CD4-positive, alpha-beta T cell treated with Interleukin-1 beta for 1 hour (primary cell): ENCODE results near the gene TK1.

ENCODE experiments used
- DNase-seq, 2 donors: peaks; one replicate each; pipeline ENCODE4 v3.0.0-alpha.2; 2020 to 2022

Gene TK1

DNA sequence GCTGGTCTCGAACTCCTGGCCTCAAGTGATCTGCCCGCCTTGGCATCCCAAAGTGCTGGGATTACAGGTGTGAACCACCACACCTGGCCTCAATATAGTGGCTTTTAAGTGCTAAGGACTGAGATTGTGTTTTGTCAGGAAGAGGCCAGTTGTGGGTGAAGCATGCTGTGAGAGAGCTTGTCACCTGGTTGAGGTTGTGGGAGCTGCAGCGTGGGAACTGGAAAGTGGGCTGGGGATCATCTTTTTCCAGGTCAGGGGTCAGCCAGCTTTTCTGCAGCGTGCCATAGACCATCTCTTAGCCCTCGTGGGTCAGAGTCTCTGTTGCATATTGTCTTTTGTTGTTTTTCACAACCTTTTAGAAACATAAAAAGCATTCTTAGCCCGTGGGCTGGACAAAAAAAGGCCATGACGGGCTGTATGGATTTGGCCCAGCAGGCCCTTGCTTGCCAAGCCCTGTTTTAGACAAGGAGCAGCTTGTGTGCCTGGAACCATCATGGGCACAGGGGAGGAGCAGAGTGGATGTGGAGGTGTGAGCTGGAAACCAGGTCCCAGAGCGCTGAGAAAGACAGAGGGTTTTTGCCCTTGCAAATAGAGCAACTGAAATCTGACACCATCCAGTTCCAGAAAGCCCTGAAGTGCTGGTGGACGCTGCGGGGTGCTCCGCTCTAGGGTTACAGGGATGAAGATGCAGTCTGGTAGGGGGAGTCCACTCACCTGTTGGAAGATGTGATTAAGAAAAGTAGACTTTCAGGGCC is 32.7 kb upstream of the TK1 start:
- no peak for DNase-seq

- DNase-seq = no peak
Observed at GRCh38 chr17:78214706-78215061, 27.8 kb upstream of the TK1 start.

DNA sequence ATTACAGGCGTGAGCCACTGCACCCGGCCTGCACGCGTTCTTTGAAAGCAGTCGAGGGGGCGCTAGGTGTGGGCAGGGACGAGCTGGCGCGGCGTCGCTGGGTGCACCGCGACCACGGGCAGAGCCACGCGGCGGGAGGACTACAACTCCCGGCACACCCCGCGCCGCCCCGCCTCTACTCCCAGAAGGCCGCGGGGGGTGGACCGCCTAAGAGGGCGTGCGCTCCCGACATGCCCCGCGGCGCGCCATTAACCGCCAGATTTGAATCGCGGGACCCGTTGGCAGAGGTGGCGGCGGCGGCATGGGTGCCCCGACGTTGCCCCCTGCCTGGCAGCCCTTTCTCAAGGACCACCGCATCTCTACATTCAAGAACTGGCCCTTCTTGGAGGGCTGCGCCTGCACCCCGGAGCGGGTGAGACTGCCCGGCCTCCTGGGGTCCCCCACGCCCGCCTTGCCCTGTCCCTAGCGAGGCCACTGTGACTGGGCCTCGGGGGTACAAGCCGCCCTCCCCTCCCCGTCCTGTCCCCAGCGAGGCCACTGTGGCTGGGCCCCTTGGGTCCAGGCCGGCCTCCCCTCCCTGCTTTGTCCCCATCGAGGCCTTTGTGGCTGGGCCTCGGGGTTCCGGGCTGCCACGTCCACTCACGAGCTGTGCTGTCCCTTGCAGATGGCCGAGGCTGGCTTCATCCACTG is 27.3 kb upstream of the TK1 start, which contains the start of gene BIRC5:
BIRC5 (plus strand) TSS at position 238 of the 690 bp plus-strand sequence; CDS start at position 302, 64 bp downstream.
- DNase-seq = peak; percentile 87 to 88

GRCh38 chr17:78211032-78211431 is 24.2 kb upstream of the TK1 start:
- DNase-seq = no peak

- no peak for DNase-seq
Observed at GRCh38 chr17:78210111-78210510, 23.3 kb upstream of the TK1 start.

DNA sequence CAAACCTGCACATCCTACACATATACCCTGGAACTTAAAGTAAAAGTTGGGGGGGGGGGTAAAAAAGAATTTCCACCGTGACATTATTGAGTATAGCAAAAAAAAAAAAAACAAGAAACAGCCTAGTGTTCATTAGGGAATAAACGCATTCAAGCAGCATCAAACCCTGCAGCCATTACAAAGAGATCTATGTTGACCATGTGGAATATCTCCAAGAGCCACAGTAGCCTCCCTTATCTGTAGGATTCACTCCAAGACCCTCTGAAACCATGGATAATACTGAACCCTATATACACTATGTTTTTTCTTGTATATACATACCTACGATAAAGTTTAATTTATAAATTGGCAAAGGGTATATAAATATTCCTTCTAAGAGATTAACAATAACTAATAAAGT is 21.6 kb upstream of the TK1 start:
- no peak for DNase-seq

DNA sequence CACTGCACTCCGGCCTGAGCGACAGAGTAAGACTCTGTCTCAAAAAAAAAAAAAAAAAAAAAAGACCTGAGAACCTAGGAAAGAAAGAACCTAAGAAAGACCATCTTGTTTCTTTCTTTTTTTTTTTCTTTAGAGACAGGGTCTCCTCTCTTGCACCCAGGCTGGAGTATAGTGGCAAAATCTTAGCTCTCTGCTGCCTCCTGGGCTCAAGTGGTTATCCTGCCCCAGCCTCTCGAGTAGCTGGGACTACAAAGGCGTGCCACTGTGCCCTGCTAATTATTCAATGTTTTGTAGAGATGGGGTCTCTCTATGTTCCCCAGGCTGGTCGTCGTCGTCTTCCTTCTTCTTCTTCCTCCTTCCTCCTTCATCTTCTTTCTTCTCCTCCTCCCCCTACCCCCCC is 19.4 kb upstream of the TK1 start:
- no peak for DNase-seq

DNA sequence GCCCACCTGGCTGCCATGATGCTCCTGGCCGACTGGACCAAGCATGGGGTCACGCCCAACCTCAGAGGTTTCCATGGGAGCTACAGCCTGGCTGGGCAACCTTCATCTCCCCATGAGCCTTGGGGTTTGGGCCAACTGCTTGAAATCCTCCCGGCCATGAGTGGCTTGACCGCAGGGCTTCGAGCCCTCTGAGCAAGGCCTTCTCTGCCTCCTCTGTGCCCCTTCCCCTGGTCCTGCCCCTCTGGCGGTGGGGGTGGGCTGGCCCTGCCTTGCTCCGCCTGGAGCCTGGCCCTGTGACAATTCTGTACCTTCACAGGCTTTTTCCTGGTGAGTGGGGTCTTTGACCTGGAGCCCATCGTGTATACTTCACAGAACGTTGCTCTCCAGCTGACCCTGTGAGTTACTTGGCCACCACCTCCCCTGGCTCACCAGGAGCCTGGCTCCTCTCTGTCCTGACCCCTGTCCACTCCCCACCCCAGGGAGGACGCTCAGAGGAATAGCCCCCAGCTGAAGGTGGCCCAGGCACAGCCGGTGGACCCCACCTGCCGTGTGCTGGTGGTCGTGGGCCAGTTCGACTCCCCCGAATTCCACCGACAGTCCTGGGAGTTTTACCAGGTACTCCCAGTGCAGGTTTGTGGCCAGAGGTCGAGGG is 18.4 kb upstream of the TK1 start:
- no peak for DNase-seq

DNA sequence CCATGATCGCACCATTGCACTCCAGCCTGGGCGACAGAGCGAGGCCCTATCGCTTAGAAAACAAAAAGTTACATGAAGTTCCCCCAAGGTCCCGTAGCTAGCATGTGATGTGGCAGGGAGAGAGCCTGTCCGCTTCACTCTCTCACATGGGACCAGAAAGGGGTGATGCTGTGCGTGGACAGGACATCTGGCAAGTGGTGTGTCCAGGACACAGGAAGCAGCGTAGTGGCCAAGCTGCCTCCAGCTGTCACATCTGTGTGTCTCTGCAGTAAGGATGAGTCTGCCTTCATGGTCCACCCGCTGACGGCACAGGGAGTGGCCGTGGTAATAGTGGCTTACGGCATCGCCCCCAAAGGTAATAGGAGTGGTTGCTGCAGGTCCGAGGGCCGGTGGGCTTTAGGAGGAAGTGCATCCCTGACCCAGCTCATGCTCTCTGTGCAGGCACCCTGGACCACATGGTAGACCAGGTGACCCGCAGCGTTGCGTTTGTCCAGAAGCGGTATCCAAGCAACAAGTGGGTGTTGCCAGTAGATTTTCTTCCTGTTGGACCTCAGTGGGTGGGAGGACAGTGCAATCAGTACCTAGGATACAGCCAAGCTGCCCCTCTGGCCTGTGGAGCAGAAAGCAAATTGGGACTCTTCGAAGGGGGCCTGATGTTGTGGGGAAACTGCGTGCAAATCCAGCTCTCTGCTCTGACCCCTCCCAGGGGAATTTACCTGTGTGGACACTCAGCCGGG is 17.7 kb upstream of the TK1 start:
- DNase-seq = no peak

DNA sequence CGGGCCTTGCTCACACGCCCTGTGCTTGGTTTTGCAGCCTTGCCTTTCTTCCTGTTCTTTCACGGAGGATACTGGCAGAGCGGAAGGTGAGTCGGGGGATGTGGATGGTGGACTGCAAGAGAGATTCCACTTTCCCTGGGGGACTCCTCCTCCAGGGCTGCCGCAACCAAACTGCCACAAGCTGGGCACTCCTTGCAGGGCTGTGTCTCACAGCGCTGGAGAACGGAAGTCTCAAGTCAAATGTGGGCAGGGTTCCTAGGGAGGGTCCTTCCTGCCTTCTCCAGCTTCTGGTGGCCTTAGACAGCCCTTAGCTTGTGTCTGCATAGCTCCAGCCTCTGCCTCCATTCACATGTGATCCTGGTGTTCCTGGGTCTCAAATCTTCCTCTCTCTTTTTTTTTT is 15.8 kb upstream of the TK1 start:
- no peak for DNase-seq

DNA sequence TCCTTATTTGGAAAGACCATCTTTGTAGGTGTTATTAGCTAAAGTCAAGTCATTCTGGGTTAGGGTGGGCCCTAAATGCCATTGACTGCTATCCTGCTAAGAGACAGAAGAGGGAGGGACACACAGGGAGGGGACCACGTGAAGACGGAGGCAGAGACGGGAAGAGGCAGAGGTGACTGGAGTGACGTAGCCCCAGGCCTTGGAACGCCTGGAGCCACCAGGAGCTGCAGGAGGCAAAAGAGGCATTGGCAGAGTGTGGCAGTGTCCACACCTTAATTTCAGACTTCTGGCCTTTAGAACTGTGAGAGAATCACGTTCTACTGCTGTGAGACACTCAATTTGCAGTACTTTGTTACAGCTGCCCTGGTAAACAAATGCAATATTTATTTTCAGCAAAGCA is 13.6 kb upstream of the TK1 start:
- DNase-seq = no peak

DNA sequence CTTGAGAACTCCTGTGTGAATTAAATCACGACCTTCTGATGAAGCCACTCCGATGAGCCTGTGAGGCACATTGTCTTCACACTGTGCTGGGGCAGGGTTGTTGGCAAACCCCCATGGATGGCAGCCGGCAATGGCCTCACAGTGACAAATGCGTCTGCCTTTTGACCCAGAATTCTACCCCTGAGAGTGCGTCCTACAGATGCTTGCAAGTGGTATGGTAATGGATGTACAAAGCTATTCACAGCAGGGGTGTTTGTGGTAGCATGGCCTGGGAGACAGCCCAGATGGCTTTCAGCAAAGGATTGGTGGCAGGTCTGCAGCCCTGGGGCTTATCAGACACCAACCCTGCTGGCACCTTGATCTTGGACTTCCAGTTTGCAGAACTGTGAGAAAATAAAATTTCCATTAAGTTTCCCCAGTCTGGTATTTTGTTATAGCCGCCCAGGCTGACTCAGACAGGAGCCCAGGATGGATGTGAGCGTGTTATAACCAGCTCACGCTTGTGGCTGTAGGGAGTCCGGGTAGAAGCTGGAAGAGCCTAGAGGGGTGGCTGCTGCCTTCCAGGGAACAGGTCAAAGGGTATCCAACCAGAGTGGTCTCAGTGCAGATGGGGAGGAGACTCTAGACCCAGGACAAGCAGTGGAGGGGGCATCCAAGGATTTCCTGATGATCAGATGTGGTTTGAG is 10.4 kb upstream of the TK1 start:
- no peak for DNase-seq

DNA sequence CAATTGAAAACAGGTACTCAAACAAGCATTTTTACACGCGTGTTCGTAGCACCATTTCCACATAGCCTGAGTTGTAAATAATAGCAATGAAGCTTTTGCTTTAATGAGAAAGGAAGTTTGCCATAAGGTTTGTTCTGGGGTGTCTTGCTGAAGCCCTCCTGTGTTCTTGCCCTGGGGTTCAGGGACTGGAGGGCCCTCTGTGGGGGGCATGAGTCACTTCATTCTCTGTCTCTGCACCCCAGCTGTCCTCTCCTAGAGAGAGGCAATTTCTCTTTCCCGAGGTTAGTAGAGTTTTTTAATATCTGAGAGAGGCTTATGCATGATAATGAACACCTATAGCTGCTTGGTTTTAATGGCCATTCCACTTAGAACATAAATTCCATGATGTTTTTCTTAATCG is 9.9 kb upstream of the TK1 start:
- DNase-seq = no peak

DNA sequence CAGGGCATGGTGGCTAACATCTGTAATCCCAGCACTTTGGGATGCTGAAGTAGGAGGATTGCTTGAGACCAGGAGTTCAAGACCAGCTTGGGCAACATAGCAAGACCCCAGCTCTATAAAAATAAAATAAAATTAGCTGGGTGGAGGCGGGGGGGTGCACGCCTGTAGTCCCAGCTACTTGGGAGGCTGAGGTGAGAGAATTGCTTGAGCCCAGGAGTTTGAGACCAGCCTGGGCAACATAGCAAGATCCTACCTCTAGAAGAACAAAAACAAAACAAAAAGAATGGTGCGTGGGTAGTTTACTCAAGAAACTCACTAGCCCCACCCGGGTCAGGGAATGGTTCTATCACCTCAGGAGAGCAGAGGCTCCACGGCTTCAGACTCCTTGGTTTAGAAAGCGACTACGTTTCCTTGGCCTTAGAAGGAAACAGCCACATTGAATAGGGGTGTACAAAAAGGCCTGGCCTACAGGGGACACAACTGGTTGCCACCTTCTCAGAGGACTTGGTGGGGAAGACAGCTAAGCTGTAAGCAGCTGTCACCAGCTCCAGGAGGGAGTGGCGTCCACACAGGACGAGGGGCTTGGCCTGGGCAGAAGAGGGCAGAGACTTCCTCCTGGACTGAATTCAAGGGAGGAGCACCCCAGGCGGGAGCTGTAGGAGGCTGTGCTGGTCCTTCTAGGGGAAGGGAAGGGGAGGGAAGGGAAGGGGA is 716 bp downstream of the TK1 start:
- DNase-seq = no peak

DNA sequence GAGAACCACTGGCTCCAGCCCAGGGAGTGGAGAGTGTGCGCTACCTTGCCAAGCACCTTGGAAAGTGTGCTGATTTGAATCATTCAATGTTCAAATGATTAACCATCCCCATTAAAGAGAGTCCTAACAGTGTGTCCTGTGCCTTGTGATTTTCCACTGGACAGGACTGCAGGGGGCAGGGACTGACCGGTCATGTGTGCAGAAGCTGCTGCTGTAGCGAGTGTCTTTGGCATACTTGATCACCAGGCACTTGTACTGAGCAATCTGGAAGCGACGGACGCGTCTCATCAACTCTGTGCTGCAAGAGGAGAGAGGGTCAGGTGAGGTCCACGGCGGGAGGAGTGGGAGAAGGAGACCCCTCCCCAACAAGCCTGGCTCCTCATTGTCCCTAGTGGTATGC is 2.0 kb downstream of the TK1 start:
- no peak for DNase-seq

DNA sequence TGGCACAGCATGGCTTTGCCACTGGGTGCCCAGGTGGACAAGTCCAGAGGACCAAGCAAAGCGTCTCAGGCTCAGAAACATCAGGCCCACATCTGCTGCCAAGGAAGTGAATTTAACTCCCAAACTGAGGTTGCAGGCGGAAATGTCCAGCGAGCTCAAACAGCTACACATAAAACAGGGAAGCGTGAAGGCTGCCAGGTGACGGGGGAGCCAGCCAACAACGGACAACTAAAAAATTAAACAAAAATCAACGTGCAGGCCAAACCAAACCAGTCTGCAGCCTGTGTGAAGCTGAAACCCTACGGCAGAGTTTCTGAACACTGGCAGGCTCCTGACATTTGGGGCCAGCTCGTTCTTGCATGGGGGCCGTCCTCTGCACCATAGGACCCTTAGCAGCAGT is 2.5 kb downstream of the TK1 start:
- DNase-seq = no peak

DNA sequence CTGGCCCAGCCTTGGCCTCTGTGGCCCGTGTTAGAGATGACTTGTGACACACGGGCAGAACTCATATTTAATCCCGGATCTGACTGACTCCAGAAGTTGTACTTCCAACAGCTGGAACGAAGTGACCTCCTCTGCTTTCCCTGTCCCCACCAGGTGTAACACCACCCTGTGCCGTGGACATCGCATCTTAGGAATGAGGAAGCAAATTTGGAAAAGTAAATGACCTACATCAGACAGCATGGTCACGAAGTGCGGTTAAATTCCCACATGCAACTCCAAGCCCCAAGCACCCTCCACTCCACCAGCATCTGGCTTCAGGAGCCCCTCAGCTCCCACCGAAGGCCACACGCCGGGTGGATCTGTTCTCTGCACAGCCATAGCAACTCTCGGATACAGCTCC is 2.9 kb downstream of the TK1 start:
- no peak for DNase-seq

GRCh38 chr17:78182504-78182903 is 4.3 kb downstream of the TK1 start:
- DNase-seq = no peak

DNA sequence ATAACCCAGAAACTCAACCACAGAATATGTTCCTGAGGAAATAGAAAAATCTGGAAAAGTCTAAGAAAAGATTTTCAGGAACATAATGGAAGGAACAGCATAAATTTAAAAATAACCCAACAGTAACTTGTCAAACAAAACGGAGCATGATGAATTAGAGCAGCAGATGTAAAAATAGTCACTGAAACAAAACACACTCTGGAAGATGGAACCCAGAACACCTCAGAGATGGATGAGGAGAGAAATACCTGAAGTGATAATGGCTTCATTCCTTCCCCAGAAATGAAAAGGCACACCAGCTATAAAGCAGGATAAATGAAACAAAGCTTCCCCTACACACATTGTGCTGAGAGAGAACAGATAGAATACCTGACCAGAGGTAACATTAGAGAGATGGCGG is 6.3 kb downstream of the TK1 start:
- no peak for DNase-seq

DNA sequence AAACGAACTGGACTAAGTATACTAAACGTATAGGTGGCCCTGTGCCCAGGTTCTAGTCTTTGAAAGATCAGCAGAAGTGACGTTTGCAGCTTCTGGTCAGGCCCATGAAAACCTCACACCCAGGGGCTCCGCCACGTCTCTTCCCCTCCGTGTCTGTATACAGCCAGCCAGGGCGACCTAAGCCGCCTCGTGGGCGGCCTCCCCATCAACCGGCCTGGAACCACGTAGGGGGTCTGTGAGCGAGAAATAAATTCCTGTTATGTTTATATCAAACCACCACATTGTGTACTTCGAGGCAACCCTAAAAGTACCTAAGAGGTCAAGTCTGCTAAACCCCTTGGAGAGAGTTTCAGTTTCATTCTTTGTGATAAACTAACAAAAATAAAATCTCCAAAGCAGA is 6.8 kb downstream of the TK1 start:
- no peak for DNase-seq

DNA sequence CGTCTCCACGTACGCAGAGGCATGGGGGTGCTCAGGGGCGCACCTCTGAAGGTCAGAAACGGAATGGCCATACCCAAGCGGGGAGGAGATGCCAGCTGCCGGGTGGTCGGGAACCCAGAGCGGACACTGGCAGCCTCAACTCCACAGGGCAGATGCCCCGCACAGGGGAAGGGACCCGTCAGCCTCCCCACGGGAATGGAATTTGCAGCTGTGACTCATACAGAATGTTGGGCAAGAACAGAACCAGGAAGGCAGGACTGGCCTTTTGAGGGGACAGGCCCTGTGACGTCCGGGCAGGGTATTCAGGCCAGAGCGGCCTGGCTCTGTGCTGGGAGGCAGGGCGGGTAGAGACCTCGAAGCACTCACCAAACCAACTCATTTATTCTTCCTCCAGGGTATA is 7.5 kb downstream of the TK1 start:
- DNase-seq = no peak

GRCh38 chr17:78176548-78177025 is 10.3 kb downstream of the TK1 start:
- DNase-seq = peak; percentile 80 to 81
